GM19395 (cell line): ENCODE results near the gene LASP1NB.
A peak's percentile ranks its signal among the peaks of the same experiment; 100 is the strongest.
"Not testable (repeated sequence)": the region's sequence is repeated elsewhere in the genome, so short reads cannot be mapped to it uniquely, and the experiment has no call there.

Source experiments
- ATAC-seq: cut with Tn5 transposase; IDR thresholded peaks from one replicate; pipeline ENCODE4 v1.9.1; 2021; ENCODE audit warnings: mild to moderate bottlenecking, moderate library complexity; ENCODE audit not compliant: unreplicated experiment

LASP1NB gene

GRCh38 chr17:38959508-38959907 lies 34.1 kb downstream of the LASP1NB start:
- no peak for ATAC-seq

- ATAC-seq: no peak
Measured at GRCh38 chr17:38960402-38960801, 35.0 kb downstream of the LASP1NB start.

- no peak for ATAC-seq
Measured at GRCh38 chr17:38961413-38961812, 36.0 kb downstream of the LASP1NB start.

- peak; percentile 62 for ATAC-seq
Measured at GRCh38 chr17:38967290-38967738, 41.9 kb downstream of the LASP1NB start, which contains the start of gene FBXO47. FBXO47 (minus strand) TSS chr17:38967403; CDS start chr17:38963025, 4,378 bp downstream.

- ATAC-seq: no peak
Measured at GRCh38 chr17:38969281-38969680, 43.9 kb downstream of the LASP1NB start.

GRCh38 chr17:38970128-38970527 lies 44.7 kb downstream of the LASP1NB start:
- ATAC-seq: no peak

- no peak for ATAC-seq
Measured at GRCh38 chr17:38970804-38971203, 45.4 kb downstream of the LASP1NB start.

- not testable (repeated sequence) for ATAC-seq
Measured at GRCh38 chr17:38976187-38976551, 50.8 kb downstream of the LASP1NB start.

GRCh38 chr17:38978180-38978579 lies 52.8 kb downstream of the LASP1NB start:
- ATAC-seq: no peak
